ENCODE data around the gene ATP5F1B.

ATP5F1B gene

GRCh38 chr12:56671608-56672007, 25.8 kb upstream of the ATP5F1B start:
- Histone ChIP-seq H3K79me1 (replicated peaks; ENCODE audit: low read length, poor library complexity, severe bottlenecking) (peaks cover 10% of the 10 kb centered on the region), H4K8ac (ENCODE audit: low read length) (no peak overlapping the region), H3K4me3 (ENCODE audit: insufficient read depth in 1 of 2, low read depth in 1 of 2, low read length in 2 of 2) (no peak overlapping the region), H3K23ac (ENCODE audit: low read length in 2 of 2) (no peak overlapping the region), H4K91ac (ENCODE audit: low read length) (no peak overlapping the region), H3K36me3 (ENCODE audit: control insufficient read depth in 1 of 2, insufficient read depth in 2 of 2, low read depth in 1 of 2, low read length in 2 of 2) (peaks cover 29 to 61% of the 10 kb centered on the region in 2 experiments), H2BK15ac (ENCODE audit: low read depth, poor library complexity, severe bottlenecking) (no peak overlapping the region), H3K14ac (ENCODE audit: low read length in 2 of 2) (no peak overlapping the region), H2BK120ac (ENCODE audit: low read depth, low read length) (no peak overlapping the region), H3K18ac (ENCODE audit: low read depth in 1 of 2, low read length in 2 of 2) (no peak overlapping the region), H2AFZ (ENCODE audit: low read depth, low read length) (no peak overlapping the region), H3K4me2 (ENCODE audit: low read length, poor library complexity, severe bottlenecking) (no peak overlapping the region), H3K27ac (ENCODE audit: low read length, poor library complexity, severe bottlenecking) (no peak overlapping the region), H2BK12ac (ENCODE audit: low read length in 2 of 2) (no peak overlapping the region), H3K4me1 (ENCODE audit: control insufficient read depth, insufficient read depth, low read depth, low read length) (peaks cover 4% of the 10 kb centered on the region), H3K4ac (ENCODE audit: low read depth in 1 of 2, low read length in 2 of 2) (no peak overlapping the region), H2AK5ac (ENCODE audit: low read length, severe bottlenecking) (no peak overlapping the region), H3K9me3 (ENCODE audit: control insufficient read depth, low read length) (no peaks in the 10 kb centered on the region), H3K27me3 (ENCODE audit: control insufficient read depth in 1 of 2, insufficient read depth in 1 of 2, low read length in 2 of 2) (no peaks in the 10 kb centered on the region), H3K9ac (ENCODE audit: low read length) (no peak overlapping the region), H2BK5ac (ENCODE audit: low read depth, low read length, poor library complexity, severe bottlenecking) (no peak overlapping the region)
- no peak for DNase-seq
- 97% methylated on average over 2 of the region's 2 CpGs for WGBS

- H2BK120ac ChIP-seq (ENCODE audit: low read depth, low read length) = no peak overlapping the region
- no peak overlapping the region for H2BK15ac ChIP-seq (ENCODE audit: low read depth, poor library complexity, severe bottlenecking)
- no peak overlapping the region for H4K91ac ChIP-seq (ENCODE audit: low read length)
- no peak overlapping the region for H2AFZ ChIP-seq (ENCODE audit: low read depth, low read length)
- H3K18ac ChIP-seq (ENCODE audit: low read depth in 1 of 2, low read length in 2 of 2) = no peak overlapping the region
- no peak for DNase-seq
- H3K36me3 ChIP-seq (ENCODE audit: control insufficient read depth in 1 of 2, insufficient read depth in 2 of 2, low read depth in 1 of 2, low read length in 2 of 2) = peaks cover 31 to 68% of the 10 kb centered on the region in 2 experiments
- H3K4me2 ChIP-seq (ENCODE audit: low read length, poor library complexity, severe bottlenecking) = no peak overlapping the region
- no peak overlapping the region for H3K27ac ChIP-seq (ENCODE audit: low read length, poor library complexity, severe bottlenecking)
- H2BK5ac ChIP-seq (ENCODE audit: low read depth, low read length, poor library complexity, severe bottlenecking) = no peak overlapping the region
- H3K27me3 ChIP-seq (ENCODE audit: control insufficient read depth in 1 of 2, insufficient read depth in 1 of 2, low read length in 2 of 2) = no peaks in the 10 kb centered on the region
- H3K14ac ChIP-seq (ENCODE audit: low read length in 2 of 2) = no peak overlapping the region
- no peaks in the 10 kb centered on the region for H3K9me3 ChIP-seq (ENCODE audit: control insufficient read depth, low read length)
- WGBS = 97% methylated on average over 3 of the region's 4 CpGs
- H2BK12ac ChIP-seq (ENCODE audit: low read length in 2 of 2) = no peak overlapping the region
- H3K9ac ChIP-seq (ENCODE audit: low read length) = no peak overlapping the region
- H4K8ac ChIP-seq (ENCODE audit: low read length) = no peak overlapping the region
- no peak overlapping the region for H3K4ac ChIP-seq (ENCODE audit: low read depth in 1 of 2, low read length in 2 of 2)
- H3K4me3 ChIP-seq (ENCODE audit: insufficient read depth in 1 of 2, low read depth in 1 of 2, low read length in 2 of 2) = peak overlapping the region in 1 of 2 experiments; percentile 14
- no peak overlapping the region for H2AK5ac ChIP-seq (ENCODE audit: low read length, severe bottlenecking)
- no peak overlapping the region for H3K23ac ChIP-seq (ENCODE audit: low read length in 2 of 2)
- H3K79me1 ChIP-seq (replicated peaks; ENCODE audit: low read length, poor library complexity, severe bottlenecking) = peaks cover 12% of the 10 kb centered on the region
- peaks cover 4% of the 10 kb centered on the region for H3K4me1 ChIP-seq (ENCODE audit: control insufficient read depth, insufficient read depth, low read depth, low read length)
Measured at GRCh38 chr12:56670836-56671235, 25.1 kb upstream of the ATP5F1B start.

GRCh38 chr12:56668197-56668457, 22.3 kb upstream of the ATP5F1B start:
- Histone ChIP-seq H4K91ac (ENCODE audit: low read length) (no peak overlapping the region), H3K36me3 (ENCODE audit: control insufficient read depth in 1 of 2, insufficient read depth in 2 of 2, low read depth in 1 of 2, low read length in 2 of 2) (peaks cover 37 to 94% of the 10 kb centered on the region in 2 experiments), H3K79me1 (replicated peaks; ENCODE audit: low read length, poor library complexity, severe bottlenecking) (peaks cover 17% of the 10 kb centered on the region), H3K9me3 (ENCODE audit: control insufficient read depth, low read length) (no peaks in the 10 kb centered on the region), H3K27ac (ENCODE audit: low read length, poor library complexity, severe bottlenecking) (no peak overlapping the region), H3K27me3 (ENCODE audit: control insufficient read depth in 1 of 2, insufficient read depth in 1 of 2, low read length in 2 of 2) (no peaks in the 10 kb centered on the region), H2BK5ac (ENCODE audit: low read depth, low read length, poor library complexity, severe bottlenecking) (no peak overlapping the region), H3K4me2 (ENCODE audit: low read length, poor library complexity, severe bottlenecking) (no peak overlapping the region), H2BK15ac (ENCODE audit: low read depth, poor library complexity, severe bottlenecking) (no peak overlapping the region), H2AFZ (ENCODE audit: low read depth, low read length) (no peak overlapping the region), H3K4me3 (ENCODE audit: insufficient read depth in 1 of 2, low read depth in 1 of 2, low read length in 2 of 2) (no peak overlapping the region), H4K8ac (ENCODE audit: low read length) (no peak overlapping the region), H2AK5ac (ENCODE audit: low read length, severe bottlenecking) (no peak overlapping the region), H2BK12ac (ENCODE audit: low read length in 2 of 2) (no peak overlapping the region), H3K4ac (ENCODE audit: low read depth in 1 of 2, low read length in 2 of 2) (no peak overlapping the region), H2BK120ac (ENCODE audit: low read depth, low read length) (no peak overlapping the region), H3K23ac (ENCODE audit: low read length in 2 of 2) (no peak overlapping the region), H3K14ac (ENCODE audit: low read length in 2 of 2) (no peak overlapping the region), H3K9ac (ENCODE audit: low read length) (no peak overlapping the region), H3K18ac (ENCODE audit: low read depth in 1 of 2, low read length in 2 of 2) (no peak overlapping the region), H3K4me1 (ENCODE audit: control insufficient read depth, insufficient read depth, low read depth, low read length) (no peaks in the 10 kb centered on the region)
- WGBS = no CpG with 5 or more reads among the region's 2 CpGs
- no peak for DNase-seq

- H2AFZ ChIP-seq (ENCODE audit: low read depth, low read length) = no peak overlapping the region
- H3K27me3 ChIP-seq (ENCODE audit: control insufficient read depth in 1 of 2, insufficient read depth in 1 of 2, low read length in 2 of 2) = no peaks in the 10 kb centered on the region
- H2BK12ac ChIP-seq (ENCODE audit: low read length in 2 of 2) = no peak overlapping the region
- H3K9ac ChIP-seq (ENCODE audit: low read length) = no peak overlapping the region
- H4K91ac ChIP-seq (ENCODE audit: low read length) = no peak overlapping the region
- no peak overlapping the region for H3K27ac ChIP-seq (ENCODE audit: low read length, poor library complexity, severe bottlenecking)
- no peak for DNase-seq
- H3K4me1 ChIP-seq (ENCODE audit: control insufficient read depth, insufficient read depth, low read depth, low read length) = no peaks in the 10 kb centered on the region
- no peak overlapping the region for H2AK5ac ChIP-seq (ENCODE audit: low read length, severe bottlenecking)
- H3K36me3 ChIP-seq (ENCODE audit: control insufficient read depth in 1 of 2, insufficient read depth in 2 of 2, low read depth in 1 of 2, low read length in 2 of 2) = peaks cover 22 to 54% of the 10 kb centered on the region in 2 experiments
- no peak overlapping the region for H2BK5ac ChIP-seq (ENCODE audit: low read depth, low read length, poor library complexity, severe bottlenecking)
- H2BK15ac ChIP-seq (ENCODE audit: low read depth, poor library complexity, severe bottlenecking) = no peak overlapping the region
- no peak overlapping the region for H3K18ac ChIP-seq (ENCODE audit: low read depth in 1 of 2, low read length in 2 of 2)
- H3K23ac ChIP-seq (ENCODE audit: low read length in 2 of 2) = no peak overlapping the region
- no peak overlapping the region for H3K4me3 ChIP-seq (ENCODE audit: insufficient read depth in 1 of 2, low read depth in 1 of 2, low read length in 2 of 2)
- no peak overlapping the region for H3K14ac ChIP-seq (ENCODE audit: low read length in 2 of 2)
- H3K4ac ChIP-seq (ENCODE audit: low read depth in 1 of 2, low read length in 2 of 2) = no peak overlapping the region
- H4K8ac ChIP-seq (ENCODE audit: low read length) = no peak overlapping the region
- H3K4me2 ChIP-seq (ENCODE audit: low read length, poor library complexity, severe bottlenecking) = no peak overlapping the region
- H3K79me1 ChIP-seq (replicated peaks; ENCODE audit: low read length, poor library complexity, severe bottlenecking) = peaks cover 15% of the 10 kb centered on the region
- no peaks in the 10 kb centered on the region for H3K9me3 ChIP-seq (ENCODE audit: control insufficient read depth, low read length)
- no peak overlapping the region for H2BK120ac ChIP-seq (ENCODE audit: low read depth, low read length)
- 95% methylated on average over 13 of the region's 13 CpGs for WGBS
Measured at GRCh38 chr12:56661979-56662638, 16.3 kb upstream of the ATP5F1B start.

Measured in mesenchymal stem cell (in vitro differentiated cells and primary cell).